ENCODE results near the gene CLN6.

GRCh38 chr15:68208636-68209240 lies 20.8 kb downstream of the CLN6 start:
- TF ChIP-seq EZH2 (IDR thresholded peaks at IDR 0.05; ENCODE audit: insufficient read depth, low read length) (no peak), CTCF (IDR thresholded peaks at IDR 0.05; ENCODE audit: insufficient read depth, low read depth, low read length) (no peak)
